Forelimb muscle (tissue), 1 donor: ENCODE measurements around the gene FBXO46. TPM values are rescaled to one million over a fixed set of nuclear protein-coding genes. Genes with fewer than 3 reads are reported as not detected.
"Not testable (repeated sequence)": the region's sequence is repeated elsewhere in the genome, so short reads cannot be mapped to it uniquely, and the experiment has no call there.

ENCODE experiments used
- DNase-seq: peaks from one replicate; pipeline ENCODE4 v3.0.0-alpha.2; 2013; ENCODE audit warnings: low read depth
- polyA plus RNA-seq: library from polyadenylated mRNA; unstranded; fragments of 120-200 nt; gene quantifications from one replicate; pipeline ENCODE4 v1.2.1, GENCODE V29; 2013; ENCODE audit not compliant: insufficient read length

FBXO46 gene
- polyA plus RNA-seq, 1 donor, result 13.5 TPM

DNA sequence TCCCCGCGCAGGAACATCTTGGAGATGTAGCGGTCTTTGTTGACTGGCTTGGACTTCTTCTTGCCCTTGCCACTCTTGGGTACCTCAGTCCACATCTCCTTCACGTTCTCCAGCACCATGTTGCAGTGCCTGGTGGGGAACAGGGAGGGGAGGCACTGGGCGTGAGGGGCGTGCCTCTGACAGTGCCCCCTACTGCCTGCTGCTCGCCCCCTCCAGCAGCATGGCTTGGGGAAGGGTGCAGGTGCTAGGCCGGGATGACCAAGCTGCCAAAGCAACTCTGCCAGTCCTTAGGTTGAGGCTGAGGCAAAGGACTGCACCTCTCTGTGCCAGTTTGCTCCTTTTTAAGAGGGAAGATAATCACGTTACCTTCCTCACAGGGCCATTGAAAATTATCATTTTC is 43.1 kb downstream of the FBXO46 start:
- DNase-seq, result no peak

DNA sequence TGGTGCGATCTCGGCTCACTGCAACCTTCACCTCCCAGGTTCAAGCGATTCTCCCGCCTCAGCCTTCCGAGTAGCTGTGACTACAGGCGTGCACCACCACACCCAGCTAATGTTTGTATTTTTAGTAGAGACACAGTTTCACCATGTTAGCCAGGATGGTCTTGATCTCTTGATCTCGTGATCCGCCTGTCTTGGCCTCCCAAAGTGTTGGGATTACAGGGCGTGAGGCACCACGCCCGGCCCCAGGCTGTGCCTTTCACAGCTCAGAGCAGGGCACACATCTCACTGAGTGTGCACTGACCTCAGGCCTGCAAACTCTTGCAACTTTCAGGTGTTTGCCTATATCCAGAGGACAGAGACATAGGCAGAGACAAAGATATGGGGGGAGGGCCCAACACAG is 45.7 kb downstream of the FBXO46 start:
- DNase-seq, result not testable (repeated sequence)

DNA sequence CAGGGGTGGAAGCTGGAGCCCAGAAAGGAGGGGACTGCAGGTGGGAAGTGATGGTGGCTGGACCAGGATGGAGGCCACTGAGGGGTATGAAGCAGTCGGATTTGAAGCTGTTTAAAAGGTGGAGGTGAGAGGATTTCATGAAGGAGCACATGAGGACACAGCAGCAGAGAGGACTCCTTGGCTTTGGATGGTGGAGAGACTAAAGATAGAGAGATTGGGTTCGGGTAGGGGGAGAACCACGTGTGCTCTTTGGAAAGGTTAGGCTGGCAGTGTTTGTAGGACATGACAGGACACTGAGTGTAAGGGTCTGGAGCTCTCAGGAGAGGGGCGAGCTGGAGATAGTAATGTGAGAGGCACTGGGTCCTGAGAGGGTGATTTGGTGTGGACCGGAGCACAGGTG is 47.8 kb downstream of the FBXO46 start:
- DNase-seq, result no peak

DNA sequence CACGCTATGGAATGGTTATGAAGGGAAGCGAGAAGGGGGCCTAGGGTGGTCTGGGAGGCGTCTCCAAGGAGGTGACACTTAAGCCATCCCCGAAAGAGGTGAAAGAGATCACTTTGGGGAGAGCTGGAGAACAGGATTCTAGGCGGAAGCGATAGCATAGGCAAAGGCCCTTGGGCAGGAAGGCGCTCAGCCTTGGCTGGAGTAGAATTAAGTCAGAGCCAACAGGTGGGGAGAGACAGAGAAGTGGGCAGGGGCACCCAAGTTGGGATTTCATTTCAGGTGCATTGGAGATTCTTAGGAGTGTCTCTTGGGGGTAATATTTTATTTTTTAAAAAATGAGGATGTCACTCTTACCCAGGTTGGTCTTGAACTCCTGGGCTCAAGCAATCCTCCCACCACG is 48.6 kb downstream of the FBXO46 start:
- DNase-seq, result no peak

DNA sequence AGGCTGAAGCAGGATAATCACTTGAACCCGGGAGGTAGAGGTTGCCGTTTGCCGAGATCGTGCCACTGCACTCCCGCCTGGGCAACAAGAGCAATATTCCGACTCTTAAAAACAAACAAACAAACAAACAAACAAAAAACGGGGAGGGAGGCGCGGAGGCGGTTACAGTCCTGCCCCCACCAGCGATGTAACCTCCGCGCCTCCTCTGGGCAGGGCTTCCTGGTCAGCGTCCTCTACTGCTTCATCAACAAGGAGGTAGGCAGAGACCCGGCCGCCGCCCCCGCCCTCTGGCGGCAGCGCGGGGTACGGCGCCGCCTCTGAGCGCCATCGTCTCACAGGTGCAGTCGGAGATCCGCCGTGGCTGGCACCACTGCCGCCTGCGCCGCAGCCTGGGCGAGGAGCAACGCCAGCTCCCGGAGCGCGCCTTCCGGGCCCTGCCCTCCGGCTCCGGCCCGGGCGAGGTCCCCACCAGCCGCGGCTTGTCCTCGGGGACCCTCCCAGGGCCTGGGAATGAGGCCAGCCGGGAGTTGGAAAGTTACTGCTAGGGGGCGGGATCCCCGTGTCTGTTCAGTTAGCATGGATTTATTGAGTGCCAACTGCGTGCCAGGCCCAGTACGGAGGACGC is 49.2 kb downstream of the FBXO46 start:
- DNase-seq, result no peak

DNA sequence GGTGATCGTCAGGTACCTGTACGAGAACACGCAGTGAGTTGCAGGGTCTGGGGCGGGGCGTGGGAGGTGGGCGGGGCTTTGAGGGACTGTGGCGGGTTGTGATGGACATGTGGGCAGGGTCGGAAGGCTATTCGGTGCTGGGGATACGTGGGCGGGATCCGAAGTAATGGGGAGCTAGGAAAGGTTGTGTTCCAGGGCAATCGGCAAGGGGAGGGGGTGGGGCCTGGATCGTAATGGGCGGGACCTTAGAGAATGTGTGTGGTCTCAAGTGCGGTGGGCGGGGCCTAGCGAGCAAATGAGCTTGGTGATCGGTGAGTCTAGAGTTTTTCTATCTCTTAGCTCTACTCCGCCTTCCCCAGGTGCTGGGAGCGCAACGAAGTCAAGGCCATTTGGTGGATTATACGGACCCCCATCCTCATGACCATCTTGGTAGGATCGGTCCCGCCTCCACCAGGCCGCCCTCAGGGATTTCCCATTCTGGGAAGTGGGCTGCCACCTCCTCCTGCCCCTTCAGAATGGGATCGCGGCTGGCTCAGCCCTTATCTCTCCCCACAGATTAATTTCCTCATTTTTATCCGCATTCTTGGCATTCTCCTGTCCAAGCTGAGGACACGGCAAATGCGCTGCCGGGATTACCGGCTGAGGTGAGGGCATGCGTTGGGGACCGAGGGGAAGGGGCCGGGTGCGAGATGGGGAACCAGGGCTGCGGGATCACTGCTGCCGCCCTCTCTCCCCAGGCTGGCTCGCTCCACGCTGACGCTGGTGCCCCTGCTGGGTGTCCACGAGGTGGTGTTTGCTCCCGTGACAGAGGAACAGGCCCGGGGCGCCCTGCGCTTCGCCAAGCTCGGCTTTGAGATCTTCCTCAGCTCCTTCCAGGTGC is 53.1 kb downstream of the FBXO46 start:
- no peak for DNase-seq

DNA sequence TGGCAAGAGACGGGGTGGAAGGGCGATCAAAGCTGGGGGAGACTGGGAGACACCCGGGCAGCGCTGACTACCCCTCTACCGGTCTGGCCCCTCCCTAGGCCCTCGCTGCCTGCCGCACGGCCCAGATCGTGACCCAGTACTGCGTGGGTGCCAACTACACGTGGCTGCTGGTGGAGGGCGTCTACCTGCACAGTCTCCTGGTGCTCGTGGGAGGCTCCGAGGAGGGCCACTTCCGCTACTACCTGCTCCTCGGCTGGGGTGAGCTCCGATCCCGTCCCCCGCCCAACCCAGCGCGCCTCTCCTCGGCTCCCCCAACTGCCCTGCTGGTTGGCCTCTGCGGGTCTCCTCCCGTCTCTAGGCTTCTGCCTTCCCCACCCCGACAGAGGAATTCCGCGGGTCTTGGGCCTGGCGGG is 53.8 kb downstream of the FBXO46 start:
- DNase-seq, result no peak

DNA sequence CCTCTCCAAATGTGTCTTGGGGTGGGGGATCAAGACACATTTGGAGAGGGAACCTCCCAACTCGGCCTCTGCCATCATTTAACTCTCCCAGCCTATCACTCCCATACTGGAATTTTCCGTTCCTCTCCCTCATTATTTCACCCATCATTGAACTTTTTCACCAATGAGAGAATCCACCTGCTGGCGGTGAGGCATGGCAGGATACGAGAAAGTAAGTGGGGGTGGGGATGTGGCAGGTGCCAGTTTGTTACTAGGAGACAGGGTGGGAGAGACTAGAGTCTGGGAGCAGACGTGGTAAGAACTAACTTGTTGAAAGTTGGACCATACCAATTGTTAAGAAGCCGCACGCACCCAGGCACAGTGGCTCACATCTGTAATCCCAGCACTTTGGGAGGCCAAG is 55.8 kb downstream of the FBXO46 start:
- no peak for DNase-seq

DNA sequence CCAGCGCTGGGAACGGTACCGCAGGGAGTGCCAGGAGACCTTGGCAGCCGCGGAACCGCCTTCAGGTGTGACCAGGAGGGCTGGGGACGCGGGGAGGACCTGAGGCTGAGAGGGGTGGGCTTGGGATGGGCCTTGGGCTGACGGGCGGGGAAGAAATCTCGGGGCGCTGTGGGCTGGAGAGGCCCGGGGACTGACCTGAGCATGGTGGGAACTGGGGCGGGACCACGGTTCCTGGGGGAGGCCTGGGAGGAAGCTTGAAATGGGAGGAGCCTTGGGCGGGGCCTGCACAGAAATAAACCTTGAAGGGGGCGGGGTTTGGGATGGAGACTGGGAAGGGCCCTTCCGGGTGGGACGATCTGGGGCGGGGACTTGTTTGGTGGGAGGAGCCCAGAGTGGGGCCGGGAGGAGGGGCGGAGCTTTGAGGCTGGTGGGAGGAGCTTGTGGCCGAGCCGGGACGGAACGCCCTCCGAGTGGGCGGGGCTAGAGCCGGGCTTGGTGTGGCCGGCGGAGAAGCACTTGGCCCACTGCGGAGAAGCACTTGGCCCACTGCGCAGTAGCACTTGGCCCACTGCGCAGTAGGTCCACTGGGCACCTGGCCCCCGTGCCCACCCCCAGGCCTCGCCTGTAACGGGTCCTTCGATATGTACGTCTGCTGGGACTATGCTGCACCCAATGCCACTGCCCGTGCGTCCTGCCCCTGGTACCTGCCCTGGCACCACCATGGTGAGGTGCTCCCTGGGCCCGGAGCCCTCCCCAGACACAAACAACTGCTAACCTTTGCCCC is 59.8 kb downstream of the FBXO46 start:
- DNase-seq, result no peak

DNA sequence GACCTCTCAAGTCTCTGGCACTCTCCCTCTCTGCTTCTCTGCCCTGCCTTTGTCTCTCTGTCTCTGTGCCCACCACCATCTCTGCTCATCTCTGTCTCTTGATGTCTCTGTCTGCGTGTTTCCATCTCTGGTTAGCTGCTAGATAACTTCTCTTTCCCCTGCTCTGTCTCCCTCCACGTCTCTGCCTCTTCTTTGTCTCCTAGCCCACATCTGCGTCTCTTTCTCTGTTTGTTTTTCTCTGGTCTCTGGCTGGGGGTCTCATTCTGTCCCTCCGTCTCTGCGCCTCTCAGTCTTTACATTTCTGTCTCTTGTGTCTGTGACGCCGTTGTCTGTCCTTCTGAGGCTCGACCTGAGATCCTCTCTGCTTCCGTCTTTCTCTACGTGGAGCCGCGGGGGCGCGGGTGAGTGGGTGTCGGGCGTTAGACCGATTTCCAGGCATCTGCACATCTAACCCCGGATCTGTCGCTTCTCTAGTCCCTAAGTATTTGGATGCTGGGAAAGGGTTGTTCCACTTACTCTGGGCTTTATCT is 62.3 kb downstream of the FBXO46 start:
- DNase-seq, result no peak

DNA sequence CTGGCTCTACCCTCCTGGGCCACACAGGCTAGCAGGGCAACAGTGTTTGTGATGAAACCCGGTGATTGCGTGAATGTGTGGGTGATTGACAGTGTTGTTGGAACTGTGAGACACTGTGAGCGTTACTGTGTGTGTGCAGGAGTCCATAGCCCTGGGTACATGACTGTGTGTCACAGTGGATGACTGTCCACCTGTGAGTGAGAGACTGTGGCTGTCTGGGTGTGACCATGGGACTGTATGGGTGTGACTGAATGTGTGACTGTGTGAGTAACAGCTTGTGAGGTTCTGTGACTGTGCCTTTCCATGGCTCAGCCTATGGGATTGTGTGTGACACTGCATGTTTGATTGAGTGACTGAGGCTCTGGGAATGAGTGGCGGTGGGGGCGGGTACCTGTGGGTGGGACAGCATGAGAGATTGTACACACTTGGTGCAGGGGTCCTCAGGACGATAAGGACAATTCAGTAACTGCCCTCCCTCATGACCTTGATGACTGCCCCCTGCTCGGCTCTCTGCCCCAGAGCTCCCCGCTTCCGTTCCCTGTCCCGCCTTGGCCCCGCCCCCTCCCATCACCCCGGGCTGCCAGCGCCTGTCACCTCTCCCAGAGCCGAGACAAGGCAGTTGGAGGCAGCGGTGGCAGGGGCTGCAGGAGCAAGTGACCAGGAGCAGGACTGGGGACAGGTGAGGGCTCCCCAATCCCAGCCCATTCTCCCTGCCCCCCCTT is 62.9 kb downstream of the FBXO46 start, which contains the start of gene GIPR:
GIPR (plus strand) TSS at position 602 of the 722 bp plus-strand sequence. CDS start 1,300 bp downstream, outside the sequence.
- no peak for DNase-seq

DNA sequence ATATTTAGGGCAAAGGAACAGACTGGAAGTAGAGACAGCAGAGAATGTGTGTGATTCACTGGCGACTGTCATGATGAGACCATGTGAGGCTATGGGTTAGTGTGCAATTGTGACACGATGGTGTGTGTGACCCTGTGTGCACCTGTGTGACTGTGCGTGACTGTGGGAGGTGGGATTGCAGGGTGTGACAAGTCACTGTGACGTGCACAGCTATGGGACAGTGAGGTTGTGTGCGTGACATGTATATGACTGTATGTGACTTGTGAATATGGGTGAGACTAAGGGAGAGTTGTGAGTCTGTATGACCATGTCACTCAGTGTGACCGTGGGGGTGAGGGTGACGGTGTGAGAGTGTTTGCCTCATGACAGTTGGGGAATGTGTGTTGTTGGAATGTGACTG is 66.1 kb downstream of the FBXO46 start:
- no peak for DNase-seq

DNA sequence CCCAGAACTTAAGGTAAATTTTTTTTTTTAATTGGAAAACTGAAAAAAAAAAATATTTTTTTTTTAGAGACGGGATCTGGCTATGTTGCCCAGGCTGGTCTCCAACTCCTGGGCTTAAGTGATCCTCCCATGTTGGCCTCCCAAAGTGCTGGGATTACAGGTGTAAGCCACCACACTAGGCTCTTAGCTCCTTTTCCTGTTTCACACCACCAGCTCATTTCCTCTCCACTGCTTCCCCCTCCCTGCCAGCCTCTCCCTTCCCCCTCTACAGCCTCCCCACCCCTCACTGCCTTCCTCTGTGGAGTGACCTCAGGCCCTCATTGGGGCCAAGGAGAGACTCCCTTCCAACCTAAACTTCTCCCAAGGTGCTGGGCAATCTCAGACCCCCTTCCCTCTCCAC is 66.9 kb downstream of the FBXO46 start:
- DNase-seq, result no peak

DNA sequence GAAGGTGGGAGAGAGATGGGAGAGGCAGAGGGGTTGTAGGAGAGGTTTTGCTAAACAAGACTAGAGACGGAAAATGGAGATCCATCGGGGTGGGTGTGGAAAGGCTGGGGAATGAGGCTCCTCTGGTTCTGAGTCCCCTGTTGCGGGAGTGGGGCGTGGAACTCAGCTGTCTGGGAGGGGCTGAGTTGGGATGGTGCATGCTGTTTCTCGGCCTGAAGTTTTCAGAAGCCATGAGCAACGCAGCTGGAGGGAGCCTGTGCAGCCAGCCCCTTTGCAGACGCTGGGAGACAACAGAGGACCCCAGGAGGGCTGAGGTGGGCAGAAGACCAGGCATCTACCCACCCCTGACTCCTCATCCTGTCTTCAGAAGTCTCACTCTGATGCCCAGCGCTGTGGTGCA is 70.1 kb downstream of the FBXO46 start:
- DNase-seq, result no peak

Other genes with a start within 250 kb of the FBXO46 start
- gene RTN2, start 233.8 kb downstream of the FBXO46 start, polyA plus RNA-seq, result 165 TPM
- gene PPM1N, start 232.5 kb downstream of the FBXO46 start, polyA plus RNA-seq, result 1.0 TPM
- gene VASP, start 223.4 kb downstream of the FBXO46 start, polyA plus RNA-seq, result 50.8 TPM
- gene OPA3, start 146.1 kb downstream of the FBXO46 start, polyA plus RNA-seq, result 7.2 TPM
- 1.5 TPM for gene GPR4, start 128.7 kb downstream of the FBXO46 start, polyA plus RNA-seq
- 8.9 TPM for gene EML2, start 91.5 kb downstream of the FBXO46 start, polyA plus RNA-seq
- 0.15 TPM for gene GIPR, start 62.7 kb downstream of the FBXO46 start, polyA plus RNA-seq
- 268 TPM for gene SNRPD2, start 38.9 kb downstream of the FBXO46 start, polyA plus RNA-seq
- 4.4 TPM for gene QPCTL, start 38.2 kb downstream of the FBXO46 start, polyA plus RNA-seq
- not detected for gene MEIOSIN, start 2.5 kb upstream of the FBXO46 start, polyA plus RNA-seq
- gene SIX5, start 38.4 kb upstream of the FBXO46 start, polyA plus RNA-seq, result 19.0 TPM
- gene DMPK, start 51.6 kb upstream of the FBXO46 start, polyA plus RNA-seq, result 382 TPM
- gene DMWD, start 61.9 kb upstream of the FBXO46 start, polyA plus RNA-seq, result 46.3 TPM
- gene RSPH6A, start 84.4 kb upstream of the FBXO46 start, polyA plus RNA-seq, result not detected
- 34.5 TPM for gene SYMPK, start 132.3 kb upstream of the FBXO46 start, polyA plus RNA-seq
- not detected for gene FOXA3, start 133.4 kb upstream of the FBXO46 start, polyA plus RNA-seq
- gene IRF2BP1, start 155.2 kb upstream of the FBXO46 start, polyA plus RNA-seq, result 17.3 TPM
- gene MYPOP, start 171.7 kb upstream of the FBXO46 start, polyA plus RNA-seq, result 4.9 TPM
- gene NANOS2, start 183.9 kb upstream of the FBXO46 start, polyA plus RNA-seq, result not detected
- 3.6 TPM for gene NOVA2, start 243.0 kb upstream of the FBXO46 start, polyA plus RNA-seq